ENCODE results near the gene NEDD4L.
A peak's percentile ranks its signal among the peaks of the same experiment; 100 is the strongest.

Gene NEDD4L

DNA sequence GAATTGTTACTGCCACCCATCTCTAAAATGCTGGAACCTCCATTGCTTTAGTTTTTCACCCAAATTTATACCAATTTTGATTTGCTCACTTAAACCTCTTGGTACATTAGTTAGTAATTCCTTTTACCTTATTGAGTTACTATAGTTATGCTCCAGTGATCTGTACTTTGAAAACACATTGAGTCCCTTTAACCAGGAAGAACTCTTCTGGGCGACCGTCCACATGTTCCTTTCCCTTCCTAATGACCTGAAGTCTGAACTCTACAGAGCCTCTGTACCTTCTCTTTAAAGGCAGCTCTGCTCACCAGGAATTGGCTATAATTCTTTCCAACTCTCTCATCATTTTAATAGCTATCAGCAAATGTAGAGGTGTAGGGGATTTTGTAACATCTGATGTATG is 290.0 kb downstream of the NEDD4L start:
- DNase-seq, result no peak

- no peak for DNase-seq
These were observed 291.2 kb downstream of the NEDD4L start for GRCh38 chr18:58335223-58335622.

GRCh38 chr18:58335821-58336220 is 291.8 kb downstream of the NEDD4L start:
- no peak for DNase-seq

DNA sequence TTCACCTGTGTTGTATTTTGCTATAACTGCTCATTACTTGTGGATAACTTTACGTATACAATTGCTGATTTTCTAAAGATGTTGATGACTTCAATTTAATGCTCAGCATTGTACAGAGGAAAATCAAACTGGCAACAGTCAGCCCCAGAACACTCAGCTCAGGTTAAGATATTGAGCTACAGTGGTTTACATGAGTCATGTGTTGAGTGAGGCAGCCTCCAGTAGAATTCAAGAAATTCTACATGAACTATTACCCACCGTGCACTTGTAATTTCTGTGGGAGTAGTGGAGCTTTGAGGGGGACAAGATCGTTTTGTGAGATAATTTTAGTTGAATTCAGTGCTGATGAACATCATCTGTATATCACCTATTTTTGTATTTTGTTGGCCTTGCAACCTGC is 292.6 kb downstream of the NEDD4L start:
- no peak for DNase-seq

DNA sequence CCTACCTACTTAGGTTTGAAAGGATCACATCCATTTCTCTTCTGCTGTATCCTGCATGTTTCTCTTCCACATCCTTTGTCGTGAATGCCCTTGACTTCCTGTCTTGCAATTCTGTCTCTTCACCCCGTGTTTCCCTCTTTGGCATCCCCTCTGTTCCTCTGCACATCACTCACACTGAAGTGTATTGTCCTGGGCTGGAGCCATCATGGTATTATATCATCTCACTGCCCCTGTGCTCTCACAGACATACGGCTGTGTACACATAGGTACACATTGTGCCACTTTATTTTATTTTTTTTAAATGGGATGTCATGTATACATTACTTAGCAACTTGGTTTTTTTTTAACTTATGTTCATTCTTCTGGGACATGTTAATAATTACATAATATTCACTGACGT is 293.3 kb downstream of the NEDD4L start:
- no peak for DNase-seq

GRCh38 chr18:58337686-58338085 is 293.7 kb downstream of the NEDD4L start:
- DNase-seq, result no peak

GRCh38 chr18:58338141-58338540 is 294.1 kb downstream of the NEDD4L start:
- no peak for DNase-seq

DNA sequence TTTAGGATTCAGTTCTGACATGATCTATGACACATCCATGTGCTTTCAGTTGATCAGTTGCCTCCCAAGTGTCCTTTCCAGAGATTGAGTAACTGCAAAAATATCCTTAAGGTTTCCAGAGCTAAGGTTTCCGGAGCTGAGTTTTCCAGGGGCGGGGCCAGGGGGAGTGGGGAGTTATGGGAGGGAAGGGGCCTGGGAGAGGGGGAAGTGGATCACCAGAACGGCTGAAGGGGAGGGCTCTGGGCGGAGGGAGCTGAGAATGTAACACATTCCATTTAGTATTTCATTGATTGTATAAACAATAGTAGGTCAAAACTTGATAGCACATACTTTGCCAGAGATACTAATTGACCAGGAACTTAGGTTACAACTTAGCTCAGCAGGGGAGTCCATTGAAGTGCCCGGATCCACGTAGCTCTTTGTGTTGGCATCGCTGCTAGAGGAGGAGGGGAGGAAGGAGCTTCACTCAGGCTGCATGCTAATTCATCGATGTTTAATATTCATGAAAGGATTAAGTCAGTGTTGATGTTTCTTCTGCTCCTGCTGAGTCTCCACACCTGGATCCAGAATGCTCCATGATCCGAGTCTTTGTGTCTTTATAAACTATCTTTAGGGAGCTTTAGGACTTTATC is 295.1 kb downstream of the NEDD4L start:
- peak; percentile 36 for DNase-seq

GRCh38 chr18:58339890-58340289 is 295.9 kb downstream of the NEDD4L start:
- DNase-seq, result no peak

GRCh38 chr18:58341916-58342315 is 297.9 kb downstream of the NEDD4L start:
- no peak for DNase-seq

DNA sequence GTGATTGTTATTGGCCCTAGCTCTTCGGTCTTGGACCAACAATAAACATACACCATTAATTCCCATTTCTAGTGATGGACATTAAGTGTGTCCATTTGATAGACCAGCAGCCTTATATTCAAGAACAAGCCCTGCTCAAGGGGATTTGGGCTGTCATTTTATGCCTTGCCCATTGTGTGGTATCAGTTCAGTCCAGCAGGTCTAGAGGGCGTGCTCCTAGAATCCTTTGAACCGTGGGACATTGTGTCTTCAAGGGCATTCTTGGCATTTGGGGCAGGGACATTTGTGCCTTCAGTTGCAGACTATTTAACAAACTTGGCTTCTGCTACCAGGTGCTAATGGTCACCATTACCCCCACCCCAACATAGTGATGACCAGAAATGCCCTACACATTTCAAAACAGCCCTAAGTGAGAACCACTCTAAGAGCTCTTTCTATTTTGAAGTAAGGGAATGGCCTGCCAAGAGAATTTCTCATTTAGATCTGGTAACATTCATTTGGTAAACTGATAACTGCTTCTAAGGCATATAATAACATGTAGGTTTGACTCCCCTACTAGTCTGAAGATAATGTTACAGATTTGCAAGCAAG is 300.1 kb downstream of the NEDD4L start:
- no peak for DNase-seq

- DNase-seq, result no peak
These were observed 300.9 kb downstream of the NEDD4L start for GRCh38 chr18:58344861-58345463.

- DNase-seq, result no peak
These were observed 301.8 kb downstream of the NEDD4L start for GRCh38 chr18:58345875-58346274.

GRCh38 chr18:58347135-58347534 is 303.1 kb downstream of the NEDD4L start:
- DNase-seq, result no peak

DNA sequence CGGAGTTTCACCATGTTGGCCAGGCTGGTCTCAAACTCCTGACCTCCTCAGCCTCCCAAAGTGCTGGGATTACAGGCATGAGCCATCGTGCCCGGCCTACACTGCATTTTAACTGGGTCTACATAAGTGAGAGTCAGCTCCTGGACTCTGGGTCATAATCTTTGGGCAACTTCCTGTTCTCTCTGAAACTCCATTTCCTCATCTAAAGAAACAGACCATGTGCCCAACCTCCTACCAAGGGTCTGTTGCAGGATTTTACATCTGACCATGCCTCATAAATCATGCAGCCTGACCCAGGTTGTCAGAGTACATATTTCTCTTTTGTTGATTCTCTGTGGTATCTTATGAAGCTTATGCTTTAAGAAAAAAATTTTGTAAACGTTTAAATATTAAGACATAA is 304.5 kb downstream of the NEDD4L start:
- DNase-seq, result no peak

DNA sequence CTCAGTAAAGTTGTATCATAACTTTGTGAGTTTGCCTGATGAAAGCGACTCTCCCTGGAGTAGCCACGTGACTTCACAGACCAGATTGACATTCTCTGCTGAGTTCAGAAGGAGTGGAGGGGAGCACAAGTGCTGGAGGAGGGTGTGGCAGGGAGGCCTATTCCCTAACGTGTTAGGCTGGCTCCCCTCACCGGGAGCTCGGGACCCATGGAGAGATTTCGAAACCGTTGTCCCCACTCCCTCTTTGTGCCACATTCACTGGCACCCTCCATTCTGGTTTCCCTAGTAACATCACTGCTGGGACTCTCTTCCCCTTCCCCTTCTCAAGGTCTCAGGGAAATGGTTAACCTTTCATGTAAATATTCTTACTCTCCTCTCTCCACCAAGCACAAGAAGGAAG is 304.9 kb downstream of the NEDD4L start:
- no peak for DNase-seq

DNA sequence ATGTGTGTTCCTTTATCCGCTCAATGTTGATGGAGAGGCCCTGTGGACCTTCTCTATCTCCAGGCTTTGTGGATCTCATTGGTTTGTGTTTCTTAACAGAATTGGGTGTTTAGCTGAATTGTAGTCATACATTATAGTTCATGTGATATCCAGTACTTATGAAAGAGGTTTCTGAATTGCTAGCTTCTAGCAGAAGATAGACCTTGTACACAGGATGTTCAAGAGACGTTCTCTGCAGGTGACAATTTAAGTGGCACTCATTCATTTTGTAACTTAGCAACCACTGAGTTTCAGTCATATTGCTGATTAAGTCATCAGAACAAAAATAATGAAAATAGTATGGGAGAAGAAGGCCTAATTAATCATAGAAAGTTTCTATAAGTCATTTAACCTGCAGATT is 305.6 kb downstream of the NEDD4L start:
- no peak for DNase-seq

GRCh38 chr18:58350526-58350925 is 306.5 kb downstream of the NEDD4L start:
- DNase-seq, result no peak

GRCh38 chr18:58351776-58352175 is 307.8 kb downstream of the NEDD4L start:
- DNase-seq, result no peak

GRCh38 chr18:58353581-58353980 is 309.6 kb downstream of the NEDD4L start:
- DNase-seq, result no peak

DNA sequence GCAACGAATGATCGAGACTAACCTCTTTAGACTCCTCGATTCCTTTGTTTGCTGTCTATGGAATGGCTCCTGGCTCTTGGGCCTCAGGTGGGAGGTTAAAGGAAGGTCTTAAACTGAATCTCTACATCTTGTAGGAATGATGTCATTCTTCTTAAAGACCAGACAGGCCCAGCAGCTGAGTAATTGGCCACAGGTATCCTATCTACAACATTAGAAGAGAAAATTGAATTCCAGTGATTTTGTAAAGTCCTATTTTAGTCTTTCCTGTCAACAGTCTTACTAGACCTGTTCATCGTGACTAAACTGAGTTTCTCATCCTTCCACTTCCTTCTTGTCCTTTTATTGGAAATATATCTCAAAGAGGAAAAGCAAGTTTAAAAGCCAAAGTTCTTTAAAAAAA is 310.0 kb downstream of the NEDD4L start:
- DNase-seq, result no peak

DNA sequence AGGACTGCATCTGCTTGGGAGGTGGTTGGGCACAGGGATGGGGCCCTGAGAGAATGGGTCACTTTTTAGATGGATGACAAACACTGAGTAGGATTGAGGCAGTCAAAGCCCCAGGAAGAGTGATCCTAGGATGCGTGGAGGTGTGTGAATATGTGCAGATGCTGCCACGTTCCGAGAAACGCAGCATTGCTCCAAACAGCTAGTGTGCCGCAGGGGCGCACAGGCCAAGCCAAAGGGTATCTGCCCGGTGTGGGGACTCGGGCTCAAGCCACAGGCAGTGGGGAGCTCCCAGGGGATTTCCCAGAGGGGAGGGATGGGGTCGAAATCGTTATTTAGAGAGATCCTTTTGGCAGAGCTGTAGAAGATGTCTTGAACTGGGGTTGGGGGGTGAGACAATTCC is 310.8 kb downstream of the NEDD4L start:
- DNase-seq, result no peak

DNA sequence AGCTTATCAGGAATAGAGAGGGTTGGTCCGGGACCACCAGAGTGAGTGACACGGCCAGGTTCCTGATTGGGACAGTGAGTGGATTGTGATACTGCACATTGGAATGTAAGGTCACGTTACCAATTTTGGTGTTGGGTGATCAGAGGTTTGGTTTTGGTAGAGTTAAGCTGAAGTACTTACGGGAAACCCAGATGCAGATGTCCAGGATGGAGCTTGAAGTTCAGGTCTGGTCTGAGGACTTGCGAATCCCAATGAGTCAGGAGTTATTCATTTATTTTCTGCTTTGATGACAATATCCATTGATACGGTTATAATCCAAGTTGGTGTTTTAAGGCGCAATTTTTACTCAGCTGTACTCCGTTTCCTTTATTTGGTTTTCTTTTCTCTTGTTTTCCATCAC is 311.2 kb downstream of the NEDD4L start:
- DNase-seq, result no peak

- peak; percentile 63 for DNase-seq
These were observed 315.2 kb downstream of the NEDD4L start for GRCh38 chr18:58359218-58359617.

GRCh38 chr18:58359620-58360019 is 315.6 kb downstream of the NEDD4L start:
- DNase-seq, result no peak
